ENCODE data around the gene NAALAD2.

- TF ChIP-seq, protein P1, sequence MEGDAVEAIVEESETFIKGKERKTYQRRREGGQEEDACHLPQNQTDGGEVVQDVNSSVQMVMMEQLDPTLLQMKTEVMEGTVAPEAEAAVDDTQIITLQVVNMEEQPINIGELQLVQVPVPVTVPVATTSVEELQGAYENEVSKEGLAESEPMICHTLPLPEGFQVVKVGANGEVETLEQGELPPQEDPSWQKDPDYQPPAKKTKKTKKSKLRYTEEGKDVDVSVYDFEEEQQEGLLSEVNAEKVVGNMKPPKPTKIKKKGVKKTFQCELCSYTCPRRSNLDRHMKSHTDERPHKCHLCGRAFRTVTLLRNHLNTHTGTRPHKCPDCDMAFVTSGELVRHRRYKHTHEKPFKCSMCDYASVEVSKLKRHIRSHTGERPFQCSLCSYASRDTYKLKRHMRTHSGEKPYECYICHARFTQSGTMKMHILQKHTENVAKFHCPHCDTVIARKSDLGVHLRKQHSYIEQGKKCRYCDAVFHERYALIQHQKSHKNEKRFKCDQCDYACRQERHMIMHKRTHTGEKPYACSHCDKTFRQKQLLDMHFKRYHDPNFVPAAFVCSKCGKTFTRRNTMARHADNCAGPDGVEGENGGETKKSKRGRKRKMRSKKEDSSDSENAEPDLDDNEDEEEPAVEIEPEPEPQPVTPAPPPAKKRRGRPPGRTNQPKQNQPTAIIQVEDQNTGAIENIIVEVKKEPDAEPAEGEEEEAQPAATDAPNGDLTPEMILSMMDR (IDR thresholded peaks at IDR 0.05; ENCODE audit: low read length): no peak
- TF ChIP-seq EZH2 (optimal IDR thresholded peaks at IDR 0.05; ENCODE audit: low read depth, low read length): no peak
Measured at GRCh38 chr11:90222459-90223247, 88.2 kb downstream of the NAALAD2 start, which contains the start of gene CHORDC1.

All from MM.1S (cell line).